Mesendoderm (in vitro differentiated cells): Measurements from ENCODE around the gene VAV3.

ENCODE experiments used
- DNase-seq: peaks from one replicate; pipeline ENCODE4 v3.0.0; 2013
- H2AK5ac ChIP-seq: 2 replicates; pipeline ENCODE4 v1.6.1; 2013; ENCODE audit warnings: low read length, inconsistent platforms
- H2BK120ac ChIP-seq: 2 replicates; pipeline ENCODE4 v1.6.1; 2013; ENCODE audit warnings: low read depth, mild to moderate bottlenecking, low read length, moderate library complexity, mixed read lengths
- H2BK15ac ChIP-seq: replicated peaks from 2 replicates; pipeline ENCODE4 v1.6.1; 2013; ENCODE audit warnings: low read depth, mild to moderate bottlenecking, moderate library complexity
- H2BK5ac ChIP-seq: 2 replicates; pipeline ENCODE4 v1.6.1; 2013; ENCODE audit warnings: low read length, inconsistent platforms
- H3K18ac ChIP-seq: 2 replicates; pipeline ENCODE4 v1.6.1; 2013; ENCODE audit warnings: mild to moderate bottlenecking, low read length, mixed read lengths
- H3K23ac ChIP-seq: one replicate; pipeline ENCODE4 v1.6.1; 2013; ENCODE audit warnings: low read length
- H3K27ac ChIP-seq: 2 replicates; pipeline ENCODE4 v1.5.1; 2013; ENCODE audit warnings: low read depth, mild to moderate bottlenecking, inconsistent platforms, low read length, moderate library complexity
- H3K27me3 ChIP-seq: 2 replicates; pipeline ENCODE4 v1.6.1; 2013; ENCODE audit warnings: low read length, control low read depth, mild to moderate bottlenecking, inconsistent platforms; ENCODE audit not compliant: insufficient read depth, poor library complexity
- H3K36me3 ChIP-seq: 2 replicates; pipeline ENCODE4 v1.6.1; 2013; ENCODE audit warnings: low read length, inconsistent platforms; ENCODE audit not compliant: control insufficient read depth, insufficient read depth
- H3K4ac ChIP-seq: one replicate; pipeline ENCODE4 v1.6.1; 2013; ENCODE audit warnings: low read depth, mild to moderate bottlenecking, low read length, moderate library complexity
- H3K4me1 ChIP-seq: 2 replicates; pipeline ENCODE4 v1.6.1; 2013; ENCODE audit warnings: low read depth, low read length, inconsistent platforms; ENCODE audit not compliant: control insufficient read depth
- H3K4me2 ChIP-seq: 2 replicates; pipeline ENCODE4 v1.6.1; 2013; ENCODE audit warnings: low read length
- H3K4me3 ChIP-seq: 2 replicates; pipeline ENCODE4 v1.5.1; 2013; ENCODE audit warnings: mild to moderate bottlenecking, low read length
- H3K56ac ChIP-seq: one replicate; pipeline ENCODE4 v1.6.1; 2013; ENCODE audit warnings: low read length
- H3K79me1 ChIP-seq: 2 replicates; pipeline ENCODE4 v1.6.1; 2013; ENCODE audit warnings: low read length, inconsistent platforms
- H3K79me2 ChIP-seq: 2 replicates; pipeline ENCODE4 v1.6.1; 2013; ENCODE audit warnings: mild to moderate bottlenecking, low read length; ENCODE audit not compliant: control insufficient read depth, insufficient read depth
- H3K9ac ChIP-seq: 2 replicates; pipeline ENCODE4 v1.6.1; 2013; ENCODE audit warnings: low read length, inconsistent platforms
- H4K5ac ChIP-seq: one replicate; pipeline ENCODE4 v1.6.1; 2013; ENCODE audit warnings: low read length
- H4K8ac ChIP-seq: one replicate; pipeline ENCODE4 v1.6.1; 2013; ENCODE audit warnings: low read depth, mild to moderate bottlenecking, control low read depth, low read length, moderate library complexity
- WGBS: extraction: QIAGEN DNeasy Blood & Tissue Kit; methylation state at CpG from one replicate; pipeline ENCODE4 v1.1.7; 2013; ENCODE audit warnings: low lambda C conversion rate, missing lambda C conversion rate; ENCODE audit not compliant: insufficient coverage; ENCODE audit errors: extremely low coverage; 5-methylcytosine and 5-hydroxymethylcytosine counted together

Gene VAV3

DNA sequence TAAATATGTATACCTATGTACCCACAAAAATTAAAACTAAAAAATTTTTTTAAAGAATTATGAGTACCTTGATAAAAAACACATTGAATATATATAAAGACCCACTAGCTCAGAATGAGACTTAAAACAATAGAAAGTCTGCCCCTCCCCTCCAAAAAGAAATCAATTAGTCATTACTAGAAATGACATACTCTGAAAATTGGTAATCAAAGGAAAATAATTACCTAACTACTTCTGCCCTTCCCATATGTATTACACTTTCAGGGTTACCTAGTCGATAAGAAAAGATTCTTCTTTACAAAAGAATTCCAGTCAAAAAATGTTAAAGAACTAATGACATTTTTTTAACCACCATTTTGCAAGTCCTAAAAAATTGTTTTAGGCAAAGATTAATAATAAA, 34.7 kb downstream of the VAV3 start:
- no peak overlapping the region for H3K56ac ChIP-seq
- H3K79me1 ChIP-seq = no peaks in the 10 kb centered on the region
- H3K18ac ChIP-seq = no peak overlapping the region
- no peak overlapping the region for H2BK120ac ChIP-seq
- H3K79me2 ChIP-seq = no peaks in the 10 kb centered on the region
- H2AK5ac ChIP-seq = no peak overlapping the region
- H2BK15ac ChIP-seq = no peak overlapping the region
- no peak for DNase-seq
- H3K27me3 ChIP-seq = no peaks in the 10 kb centered on the region
- H3K27ac ChIP-seq = no peak overlapping the region
- no peak overlapping the region for H3K4me3 ChIP-seq
- no peak overlapping the region for H3K4me2 ChIP-seq
- no peak overlapping the region for H3K23ac ChIP-seq
- H4K5ac ChIP-seq = no peak overlapping the region
- no peak overlapping the region for H4K8ac ChIP-seq
- no CpG with 5 or more reads among the region's 1 CpG for WGBS
- H3K4me1 ChIP-seq = no peaks in the 10 kb centered on the region
- H2BK5ac ChIP-seq = no peak overlapping the region
- no peak overlapping the region for H3K9ac ChIP-seq
- H3K4ac ChIP-seq = no peak overlapping the region
- no peaks in the 10 kb centered on the region for H3K36me3 ChIP-seq

DNA sequence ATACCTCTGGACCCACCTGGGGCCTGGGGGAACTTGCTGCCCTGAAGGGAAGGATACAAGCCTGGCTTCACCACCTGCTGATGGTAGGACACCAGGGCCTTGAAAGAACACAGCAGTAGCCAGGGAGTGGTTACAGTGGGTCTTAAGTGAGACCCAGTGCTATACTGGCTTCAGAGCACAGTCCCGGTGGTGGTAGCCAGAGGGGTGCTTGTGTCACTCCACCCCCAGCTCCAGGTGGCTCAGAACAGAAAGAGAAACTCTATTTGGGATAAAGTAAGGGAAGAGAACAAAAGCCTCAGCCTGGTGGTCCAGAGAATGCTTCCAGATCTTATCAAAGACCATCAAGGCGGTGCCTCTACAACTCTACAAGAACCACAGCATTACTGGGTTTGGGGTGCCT, 37.2 kb downstream of the VAV3 start:
- no peak for DNase-seq
- Histone ChIP-seq H3K27me3 (no peaks in the 10 kb centered on the region), H3K4me2 (no peak overlapping the region), H3K18ac (no peak overlapping the region), H2BK5ac (no peak overlapping the region), H3K79me2 (no peaks in the 10 kb centered on the region), H3K4ac (no peak overlapping the region), H2BK15ac (no peak overlapping the region), H3K4me1 (no peaks in the 10 kb centered on the region), H3K79me1 (no peaks in the 10 kb centered on the region), H2BK120ac (no peak overlapping the region), H3K9ac (no peak overlapping the region), H3K4me3 (no peak overlapping the region), H3K56ac (no peak overlapping the region), H4K5ac (no peak overlapping the region), H4K8ac (no peak overlapping the region), H3K36me3 (no peaks in the 10 kb centered on the region), H3K23ac (no peak overlapping the region), H3K27ac (no peak overlapping the region), H2AK5ac (no peak overlapping the region)
- no CpG with 5 or more reads among the region's 2 CpGs for WGBS

DNA sequence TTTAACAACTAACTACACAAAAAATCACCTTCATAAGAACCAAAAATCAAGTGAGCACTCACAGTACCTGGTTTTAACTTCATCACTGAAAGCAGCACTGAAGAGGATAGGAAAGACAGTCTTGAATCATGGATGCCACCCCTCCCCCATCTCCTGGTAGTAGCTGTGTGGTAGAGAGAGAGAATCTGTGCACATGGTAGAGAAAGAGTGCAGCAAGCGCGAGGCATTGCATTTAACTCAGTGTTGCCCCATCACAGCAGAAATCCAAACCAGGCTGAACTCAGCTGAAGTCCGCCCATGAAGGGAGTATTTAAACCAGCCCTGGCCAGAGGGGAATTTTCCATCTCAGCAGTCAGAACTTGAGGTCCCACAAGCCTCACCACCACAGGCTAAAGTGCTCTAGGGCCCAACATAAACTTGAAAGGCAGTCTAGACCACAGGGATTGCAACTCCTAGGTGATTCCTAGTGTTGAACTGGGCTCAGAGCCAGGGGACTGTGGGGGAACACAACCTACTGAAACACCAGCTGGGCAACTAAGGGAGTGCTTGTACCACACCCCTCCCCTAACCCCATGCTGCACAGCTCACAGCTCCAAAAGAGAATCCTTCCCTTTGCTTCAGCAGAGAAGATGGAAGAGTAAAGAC, 38.4 kb downstream of the VAV3 start:
- no peak overlapping the region for H4K5ac ChIP-seq
- H4K8ac ChIP-seq = no peak overlapping the region
- no peak overlapping the region for H3K4me3 ChIP-seq
- no peak overlapping the region for H2BK15ac ChIP-seq
- H2BK5ac ChIP-seq = no peak overlapping the region
- H3K36me3 ChIP-seq = no peaks in the 10 kb centered on the region
- H3K56ac ChIP-seq = no peak overlapping the region
- no peak overlapping the region for H3K4ac ChIP-seq
- H3K27me3 ChIP-seq = no peaks in the 10 kb centered on the region
- no peaks in the 10 kb centered on the region for H3K79me2 ChIP-seq
- no peaks in the 10 kb centered on the region for H3K79me1 ChIP-seq
- H3K18ac ChIP-seq = no peak overlapping the region
- H3K4me2 ChIP-seq = no peak overlapping the region
- H3K23ac ChIP-seq = no peak overlapping the region
- no peak overlapping the region for H3K27ac ChIP-seq
- WGBS = no CpG with 5 or more reads among the region's 3 CpGs
- DNase-seq = no peak
- no peak overlapping the region for H2AK5ac ChIP-seq
- H3K4me1 ChIP-seq = no peaks in the 10 kb centered on the region
- H3K9ac ChIP-seq = no peak overlapping the region
- H2BK120ac ChIP-seq = no peak overlapping the region

DNA sequence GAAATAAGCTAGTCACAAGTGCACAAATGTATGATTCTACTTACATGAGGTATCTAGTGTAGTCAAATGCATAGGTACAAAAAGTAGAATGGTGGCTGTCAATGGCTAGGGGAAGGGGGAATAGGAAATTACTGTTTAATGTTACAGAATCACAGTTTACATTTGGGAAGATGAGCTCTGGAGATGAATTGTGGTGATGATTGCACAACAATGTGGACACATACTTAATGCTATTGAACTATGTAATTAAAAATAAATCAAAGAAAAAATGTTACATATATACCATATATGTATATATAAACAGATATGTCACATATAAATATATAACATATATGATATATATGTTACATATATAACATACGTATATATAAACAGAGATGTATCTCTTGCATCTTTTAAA, 39.4 kb downstream of the VAV3 start:
- H3K36me3 ChIP-seq = no peaks in the 10 kb centered on the region
- DNase-seq = no peak
- WGBS = no CpG with 5 or more reads among the region's 1 CpG
- H2BK5ac ChIP-seq = no peak overlapping the region
- H3K23ac ChIP-seq = no peak overlapping the region
- H3K4me3 ChIP-seq = no peak overlapping the region
- H2BK15ac ChIP-seq = no peak overlapping the region
- H3K79me1 ChIP-seq = no peaks in the 10 kb centered on the region
- no peaks in the 10 kb centered on the region for H3K4me1 ChIP-seq
- H3K18ac ChIP-seq = no peak overlapping the region
- no peak overlapping the region for H2AK5ac ChIP-seq
- no peak overlapping the region for H2BK120ac ChIP-seq
- no peak overlapping the region for H3K4me2 ChIP-seq
- H3K4ac ChIP-seq = no peak overlapping the region
- H3K9ac ChIP-seq = no peak overlapping the region
- no peaks in the 10 kb centered on the region for H3K79me2 ChIP-seq
- no peak overlapping the region for H3K27ac ChIP-seq
- no peak overlapping the region for H4K8ac ChIP-seq
- H3K27me3 ChIP-seq = no peaks in the 10 kb centered on the region
- H3K56ac ChIP-seq = no peak overlapping the region
- H4K5ac ChIP-seq = no peak overlapping the region

DNA sequence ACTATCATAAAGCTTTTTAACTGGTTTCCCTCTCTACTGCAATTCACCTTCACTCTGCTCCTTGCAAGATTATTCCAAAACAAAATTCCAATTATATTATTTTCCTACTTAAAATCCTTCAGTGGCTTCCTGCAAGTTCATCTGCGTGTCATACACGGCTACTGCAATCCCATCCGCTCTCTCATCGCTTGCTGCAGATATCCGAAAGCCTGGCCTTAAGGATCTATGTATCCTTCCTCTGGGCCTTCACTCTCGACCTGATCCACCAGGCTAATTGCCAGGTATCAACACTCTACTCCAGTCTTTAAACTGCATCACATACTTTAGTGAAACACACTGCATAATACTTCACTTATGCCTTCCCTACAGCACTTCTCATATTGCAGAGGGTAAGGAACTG, 44.0 kb downstream of the VAV3 start:
- Histone ChIP-seq H3K27me3 (no peaks in the 10 kb centered on the region), H4K5ac (no peak overlapping the region), H2BK5ac (no peak overlapping the region), H3K79me1 (no peaks in the 10 kb centered on the region), H3K4me3 (no peak overlapping the region), H3K9ac (no peak overlapping the region), H3K79me2 (no peaks in the 10 kb centered on the region), H3K56ac (no peak overlapping the region), H3K4me1 (no peaks in the 10 kb centered on the region), H2AK5ac (no peak overlapping the region), H2BK120ac (no peak overlapping the region), H3K4me2 (no peak overlapping the region), H3K18ac (no peak overlapping the region), H3K27ac (no peak overlapping the region), H2BK15ac (no peak overlapping the region), H3K4ac (no peak overlapping the region), H3K36me3 (no peaks in the 10 kb centered on the region), H4K8ac (no peak overlapping the region), H3K23ac (no peak overlapping the region)
- no CpG with 5 or more reads among the region's 6 CpGs for WGBS
- no peak for DNase-seq

DNA sequence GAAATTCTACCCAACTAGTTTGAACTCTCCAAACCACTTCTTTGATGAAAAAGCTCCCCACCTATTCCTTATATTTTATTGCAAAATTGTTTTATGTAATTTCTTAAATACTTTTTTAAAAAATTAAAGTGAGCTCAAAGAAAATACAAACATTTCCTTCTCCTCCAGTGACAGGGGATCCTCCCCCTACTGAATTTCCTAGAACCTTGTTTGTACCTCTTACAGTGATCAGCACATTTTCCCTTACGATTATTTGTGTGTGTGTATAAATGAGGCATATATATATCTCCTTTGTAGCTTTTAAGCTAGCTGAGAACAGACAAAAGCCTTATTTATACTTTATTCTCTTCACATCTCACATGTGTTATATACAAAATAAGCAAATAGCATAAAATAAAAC, 44.4 kb downstream of the VAV3 start:
- H2BK15ac ChIP-seq = no peak overlapping the region
- no peak for DNase-seq

More for the DNA sequence above, 44.4 kb downstream of the VAV3 start:
- H2BK120ac ChIP-seq = no peak overlapping the region
- H3K23ac ChIP-seq = no peak overlapping the region
- no peaks in the 10 kb centered on the region for H3K4me1 ChIP-seq
- H3K27ac ChIP-seq = no peak overlapping the region
- H3K9ac ChIP-seq = no peak overlapping the region
- no peak overlapping the region for H3K4me3 ChIP-seq
- H3K4ac ChIP-seq = no peak overlapping the region
- no peaks in the 10 kb centered on the region for H3K36me3 ChIP-seq
- no CpG with 5 or more reads among the region's 1 CpG for WGBS
- H2BK5ac ChIP-seq = no peak overlapping the region
- H3K79me1 ChIP-seq = no peaks in the 10 kb centered on the region
- no peak overlapping the region for H3K4me2 ChIP-seq
- H3K56ac ChIP-seq = no peak overlapping the region
- no peaks in the 10 kb centered on the region for H3K79me2 ChIP-seq
- H3K27me3 ChIP-seq = no peaks in the 10 kb centered on the region
- no peak overlapping the region for H2AK5ac ChIP-seq
- H3K18ac ChIP-seq = no peak overlapping the region
- no peak overlapping the region for H4K5ac ChIP-seq
- no peak overlapping the region for H4K8ac ChIP-seq
